Immature natural killer cell (primary cell): ENCODE data around the gene JAK1. TPM values are rescaled to one million over a fixed set of nuclear protein-coding genes. Genes with fewer than 3 reads are reported as not detected.
A peak's percentile ranks its signal among the peaks of the same experiment; 100 is the strongest.
"Not testable (repeated sequence)": the region's sequence is repeated elsewhere in the genome, so short reads cannot be mapped to it uniquely, and the experiment has no call there.

Source experiments
- DNase-seq, 3 donors: peaks; one replicate each; pipeline ENCODE4 v3.0.0; 2022; ENCODE audit warnings: mixed read lengths in 1 of 3
- H3K27ac Mint-ChIP-seq, 6 donors: one replicate each; pipeline ENCODE4 v1.8.0; 2020; ENCODE audit warnings: mixed read lengths in 6 of 6, mild to moderate bottlenecking in 5 of 6, inconsistent platforms in 4 of 6, moderate library complexity in 3 of 6
- H3K27me3 Mint-ChIP-seq, 3 donors: one replicate each; pipeline ENCODE4 v1.8.0; 2020 to 2021; ENCODE audit warnings: low read depth in 3 of 3, mild to moderate bottlenecking in 3 of 3, mixed read lengths in 3 of 3, moderate library complexity in 3 of 3, inconsistent platforms in 1 of 3
- H3K36me3 Mint-ChIP-seq, 3 donors: one replicate each; pipeline ENCODE4 v1.8.0; 2020; ENCODE audit warnings: mixed read lengths in 3 of 3, inconsistent platforms in 2 of 3, mild to moderate bottlenecking in 2 of 3
- H3K4me1 Mint-ChIP-seq, 2 donors: one replicate each; pipeline ENCODE4 v1.8.0; 2020; ENCODE audit warnings: inconsistent platforms in 2 of 2, mild to moderate bottlenecking in 2 of 2, mixed read lengths in 2 of 2, moderate library complexity in 1 of 2
- H3K4me3 Mint-ChIP-seq, 5 donors: one replicate each; pipeline ENCODE4 v1.8.0; 2020; ENCODE audit warnings: mild to moderate bottlenecking in 5 of 5, mixed read lengths in 5 of 5, inconsistent platforms in 3 of 5, moderate library complexity in 3 of 5
- H3K9me3 Mint-ChIP-seq, 6 donors: one replicate each; pipeline ENCODE4 v1.8.0; 2020; ENCODE audit warnings: mild to moderate bottlenecking in 6 of 6, mixed read lengths in 6 of 6, inconsistent platforms in 4 of 6, moderate library complexity in 3 of 6
- polyA plus RNA-seq, 3 donors: library from polyadenylated mRNA; unstranded; fragments of 300-500 nt; fragmentation: Illumina TruSeq; gene quantifications; one replicate each; pipeline ENCODE4 v1.2.3, GENCODE V29; 2021

Gene JAK1
- polyA plus RNA-seq = 100 to 1,000 TPM; 265 to 734 (median 416) TPM

DNA sequence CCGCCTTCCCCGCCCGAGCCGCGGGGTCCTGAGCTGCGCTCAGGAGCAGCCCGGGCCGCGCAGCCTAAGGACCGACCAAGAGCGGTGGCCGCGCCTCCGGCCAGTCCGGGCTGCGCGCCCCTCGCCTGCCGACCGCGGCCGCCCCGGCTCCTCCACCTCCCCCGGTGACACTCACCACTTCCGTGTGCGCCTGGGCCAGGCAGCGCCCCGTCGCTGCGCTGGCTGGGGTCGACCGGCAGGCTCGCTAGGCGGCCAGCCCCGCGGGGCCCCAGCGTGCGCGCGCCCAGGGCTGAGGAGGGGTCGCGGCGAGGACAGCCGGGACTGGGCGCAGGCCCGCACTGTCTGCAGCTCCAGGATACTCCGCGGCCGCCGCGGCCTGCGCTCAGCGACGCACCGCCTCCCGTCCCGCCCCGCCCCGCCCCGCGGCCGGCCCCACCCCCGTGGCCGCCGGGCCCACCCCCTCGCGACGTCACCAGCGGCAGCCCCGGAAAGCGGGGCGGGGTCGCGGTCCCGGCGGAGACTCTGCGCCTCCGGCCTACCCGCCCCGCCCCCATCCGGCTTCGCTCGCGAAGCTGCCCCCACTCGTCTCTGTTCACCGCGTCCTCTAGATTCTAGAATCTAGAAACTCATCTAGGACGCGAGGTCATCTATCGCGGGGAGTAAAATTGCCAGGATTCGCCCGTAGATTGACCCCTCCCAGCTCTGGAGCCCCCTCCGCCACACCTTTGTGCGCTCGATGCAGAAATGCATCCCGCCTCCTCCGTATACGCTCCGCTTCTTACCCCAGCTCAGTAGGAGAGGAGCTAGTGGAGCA lies at the start of gene JAK1:
Gene JAK1 (minus strand): TSS at position 392 of the 814 bp plus-strand sequence. CDS start 80,285 bp downstream, outside the sequence.
- H3K27ac Mint-ChIP-seq = peak within 1 kb of the TSS; percentile 96 to 99 (median 98)
- no peaks in the 10 kb centered on the region for H3K9me3 Mint-ChIP-seq
- peak; percentile 86 to 92 (median 91) for DNase-seq
- peaks cover 8 to 25% (median 22%) of the 10 kb centered on the region in 3 donors for H3K27me3 Mint-ChIP-seq
- peaks cover 0 to 3% (median 0%) of the 10 kb centered on the region in 3 donors for H3K36me3 Mint-ChIP-seq
- peaks cover 18 to 21% of the 10 kb centered on the region in 2 donors for H3K4me1 Mint-ChIP-seq
- H3K4me3 Mint-ChIP-seq = peak within 1 kb of the TSS; percentile 91 to 97 (median 95)

DNA sequence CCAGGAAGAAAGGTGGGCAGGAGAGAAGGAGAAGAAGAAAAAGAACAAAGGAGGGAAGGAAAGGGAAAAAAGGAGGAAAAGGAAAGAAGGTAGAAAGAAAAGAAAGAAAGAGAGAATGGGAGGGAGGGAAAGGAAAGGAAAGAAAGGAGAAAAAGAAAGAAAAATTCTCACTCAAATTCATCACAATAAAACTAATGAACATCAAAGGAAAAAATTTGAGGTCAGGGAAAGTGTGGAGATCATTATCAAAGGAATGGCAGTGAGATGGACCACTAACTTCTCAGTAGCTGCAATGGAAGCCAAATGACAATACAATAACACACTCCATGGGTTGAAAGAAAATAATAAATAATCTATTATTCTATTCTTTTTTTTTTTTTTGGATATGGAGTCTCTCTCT lies 48.0 kb upstream of the JAK1 start:
- H3K4me3 Mint-ChIP-seq = no peak overlapping the region
- H3K9me3 Mint-ChIP-seq = no peaks in the 10 kb centered on the region
- no peak for DNase-seq
- peaks cover 0 to 4% (median 0%) of the 10 kb centered on the region in 3 donors for H3K27me3 Mint-ChIP-seq
- H3K27ac Mint-ChIP-seq = peak overlapping the region in 2 of 6 donors; percentile 39 to 43
- H3K4me1 Mint-ChIP-seq = peaks cover 25 to 36% of the 10 kb centered on the region in 2 donors
- peaks cover 0 to 6% (median 4%) of the 10 kb centered on the region in 3 donors for H3K36me3 Mint-ChIP-seq

DNA sequence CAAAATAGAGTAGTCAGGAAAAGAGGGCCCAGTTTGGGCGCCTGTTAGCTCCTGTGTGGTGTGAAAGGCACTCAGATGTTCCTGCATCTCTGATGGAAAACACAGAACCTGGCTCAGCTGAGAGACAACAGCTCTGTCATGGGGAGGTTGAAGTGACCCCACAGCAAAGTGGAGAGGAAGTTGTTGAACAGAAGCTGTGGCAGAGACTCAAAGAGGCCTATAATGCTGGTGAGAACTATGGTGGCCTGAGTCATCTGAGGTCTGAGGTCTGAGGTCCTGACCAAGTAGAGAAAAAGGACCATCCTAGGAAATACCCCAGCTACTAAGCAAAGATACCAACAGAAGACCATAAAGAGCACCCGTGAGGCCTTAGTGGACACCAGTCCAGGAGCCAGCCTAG lies 45.6 kb upstream of the JAK1 start:
- peaks cover 2 to 4% (median 2%) of the 10 kb centered on the region in 3 donors for H3K27me3 Mint-ChIP-seq
- no peaks in the 10 kb centered on the region for H3K9me3 Mint-ChIP-seq
- DNase-seq = peak; percentile 45 to 54 (median 49)
- peak overlapping the region in 4 of 5 donors; percentile 28 to 44 (median 34) for H3K4me3 Mint-ChIP-seq
- H3K4me1 Mint-ChIP-seq = peaks cover 37 to 53% of the 10 kb centered on the region in 2 donors
- H3K27ac Mint-ChIP-seq = peak overlapping the region; percentile 62 to 87 (median 78)
- H3K36me3 Mint-ChIP-seq = peaks cover 0 to 6% (median 4%) of the 10 kb centered on the region in 3 donors

DNA sequence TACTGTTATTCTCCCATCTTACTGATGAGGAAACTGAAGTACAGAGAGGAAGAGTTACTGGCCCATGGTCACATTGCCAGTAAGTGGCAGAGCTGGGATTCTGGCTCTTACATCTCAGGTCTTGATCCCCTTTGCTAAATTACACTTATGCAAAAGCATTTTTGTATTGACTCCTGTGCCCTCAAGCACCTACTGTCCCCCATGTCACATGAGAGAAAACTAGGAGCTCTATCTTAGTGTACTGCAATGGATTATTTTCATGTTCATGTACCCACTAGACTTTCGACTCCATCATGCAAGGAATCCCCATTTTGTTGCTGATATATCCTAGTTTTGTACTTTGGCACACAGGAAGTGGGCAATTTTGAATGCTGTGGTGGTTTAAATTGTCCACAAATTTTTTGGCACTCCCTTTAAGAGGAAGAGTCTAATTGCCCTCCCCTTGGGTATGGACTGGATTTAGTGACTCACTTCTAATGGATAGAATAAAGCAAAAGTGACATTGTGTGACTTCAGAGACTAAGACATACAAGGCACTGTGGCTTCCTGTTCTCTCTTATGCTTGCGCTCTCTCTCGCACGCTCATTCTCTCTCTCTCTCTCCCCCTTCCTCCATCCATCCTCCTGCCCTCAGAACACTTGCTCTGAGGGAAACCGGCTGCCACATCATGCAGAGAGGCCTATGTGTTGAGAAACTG lies 43.5 kb upstream of the JAK1 start:
- H3K4me3 Mint-ChIP-seq = peak overlapping the region; percentile 40 to 75 (median 65)
- peak overlapping the region; percentile 72 to 92 (median 84) for H3K27ac Mint-ChIP-seq
- H3K9me3 Mint-ChIP-seq = no peaks in the 10 kb centered on the region
- peaks cover 2 to 4% (median 2%) of the 10 kb centered on the region in 3 donors for H3K27me3 Mint-ChIP-seq
- H3K4me1 Mint-ChIP-seq = peaks cover 35 to 47% of the 10 kb centered on the region in 2 donors
- peak; percentile 11 to 29 (median 14) for DNase-seq
- H3K36me3 Mint-ChIP-seq = peaks cover 0 to 6% (median 4%) of the 10 kb centered on the region in 3 donors

DNA sequence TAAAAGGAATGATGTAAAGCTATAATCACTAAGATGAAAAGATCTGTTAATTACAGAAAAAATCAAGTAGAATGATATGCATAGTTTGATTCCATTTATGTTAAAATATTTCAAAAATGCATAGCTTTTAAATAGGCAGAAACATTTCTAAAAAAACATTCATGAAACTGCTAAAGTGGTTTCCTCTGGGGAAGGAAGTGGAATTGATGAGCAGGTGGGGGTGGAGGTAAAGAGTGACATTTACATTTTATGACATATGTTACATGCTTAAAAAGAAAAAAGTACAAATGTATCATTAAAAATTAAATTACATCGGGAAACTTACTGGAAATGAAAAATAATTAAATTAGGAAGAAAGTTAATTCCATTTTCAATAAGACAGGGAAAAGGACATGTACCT lies 42.8 kb upstream of the JAK1 start:
- Mint-ChIP-seq H3K4me1 (peaks cover 35 to 47% of the 10 kb centered on the region in 2 donors), H3K27me3 (peaks cover 2 to 4% (median 2%) of the 10 kb centered on the region in 3 donors), H3K36me3 (peaks cover 0 to 5% (median 2%) of the 10 kb centered on the region in 3 donors), H3K4me3 (peak overlapping the region; percentile 31 to 75 (median 48)), H3K27ac (peak overlapping the region in 5 of 6 donors; percentile 3 to 92 (median 83)), H3K9me3 (no peaks in the 10 kb centered on the region)
- peak in 1 of 3 donors; percentile 11 for DNase-seq

DNA sequence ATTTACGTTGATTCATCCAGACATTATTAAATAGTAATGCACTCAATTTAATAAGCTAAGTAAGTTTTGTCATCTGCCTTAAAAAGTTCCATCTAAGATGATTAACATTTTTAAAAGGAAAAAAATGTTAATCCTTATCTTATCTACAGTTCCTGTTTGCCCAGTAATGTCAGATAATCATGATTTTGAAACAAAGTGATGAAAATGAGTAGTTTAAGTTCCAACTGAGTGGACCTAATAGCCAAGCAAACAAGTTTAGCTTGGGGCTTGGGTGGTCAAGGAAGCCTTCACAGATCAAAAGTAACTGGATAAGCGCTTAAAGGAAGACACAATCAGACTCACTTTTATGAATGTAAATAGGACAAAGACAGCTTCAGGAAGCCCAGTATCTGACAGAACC lies 40.5 kb upstream of the JAK1 start:
- Mint-ChIP-seq H3K4me1 (peaks cover 47 to 58% of the 10 kb centered on the region in 2 donors), H3K27ac (peak overlapping the region in 1 of 6 donors; percentile 30), H3K9me3 (no peaks in the 10 kb centered on the region), H3K4me3 (no peak overlapping the region), H3K27me3 (peaks cover 3 to 16% (median 12%) of the 10 kb centered on the region in 3 donors), H3K36me3 (no peaks in the 10 kb centered on the region)
- DNase-seq = no peak

DNA sequence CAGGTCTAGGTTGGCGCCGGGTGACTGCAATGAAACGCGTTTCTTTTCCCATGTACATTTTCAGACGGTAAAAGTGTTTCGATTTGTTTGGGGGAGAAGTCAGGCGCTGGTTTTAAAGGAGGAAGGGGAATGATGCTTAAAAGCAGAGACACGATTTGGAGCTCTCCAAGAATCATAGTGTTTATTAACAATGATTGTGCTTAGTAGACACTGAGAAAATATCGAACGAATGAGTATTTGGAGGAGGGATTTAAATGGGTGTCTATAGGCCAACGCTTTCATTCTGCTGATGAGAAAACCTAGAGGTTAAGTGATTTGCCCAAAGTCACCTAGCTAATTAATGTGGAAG lies 36.9 kb upstream of the JAK1 start:
- Mint-ChIP-seq H3K36me3 (peaks cover 0 to 2% (median 0%) of the 10 kb centered on the region in 3 donors), H3K9me3 (no peaks in the 10 kb centered on the region), H3K27me3 (peaks cover 10 to 17% (median 17%) of the 10 kb centered on the region in 3 donors), H3K4me3 (peak overlapping the region; percentile 73 to 85 (median 77)), H3K4me1 (peaks cover 28 to 37% of the 10 kb centered on the region in 2 donors), H3K27ac (peak overlapping the region in 5 of 6 donors; percentile 65 to 90 (median 82))
- no peak for DNase-seq

DNA sequence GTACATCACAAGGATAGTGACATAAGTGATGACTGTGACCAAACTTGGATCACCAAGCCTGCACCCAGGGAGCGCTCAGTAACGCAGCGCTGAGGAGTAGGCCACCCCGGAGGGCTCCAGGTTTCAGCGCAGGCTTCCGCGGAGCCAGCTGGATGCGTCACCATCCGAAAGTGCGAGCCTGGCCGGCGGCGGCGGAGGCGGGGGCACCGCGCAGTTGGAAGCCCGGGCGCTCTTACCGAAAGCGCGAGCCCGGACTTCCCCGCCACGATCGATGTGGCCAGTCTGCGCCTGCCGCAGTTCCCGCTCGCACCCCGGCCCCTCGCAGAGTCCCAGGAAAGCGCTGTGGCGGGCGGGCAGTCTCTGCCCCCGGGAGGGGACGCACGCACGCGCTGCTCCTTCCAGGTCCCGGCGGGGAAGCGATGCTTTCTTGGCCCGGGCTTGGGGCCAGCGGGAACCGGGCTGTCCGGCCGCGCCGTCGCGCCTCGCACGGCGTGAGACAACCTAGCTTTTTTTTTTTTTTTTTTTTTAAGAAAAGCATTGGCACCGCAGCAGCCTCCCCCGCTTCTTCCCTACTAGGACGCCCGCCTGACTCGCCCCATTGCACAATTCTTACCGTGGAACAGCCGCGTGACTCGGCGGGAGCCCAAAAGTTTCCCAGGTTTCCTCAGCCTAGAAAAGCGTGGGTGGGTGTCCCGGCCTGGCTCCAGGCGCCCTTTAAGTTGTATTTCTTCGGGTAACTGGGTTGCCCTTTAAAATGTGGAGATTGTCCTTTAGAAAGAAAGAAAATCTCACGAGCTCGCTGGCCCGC lies 36.4 kb upstream of the JAK1 start:
- DNase-seq = peak; percentile 83 to 91 (median 86)
- Mint-ChIP-seq H3K4me3 (peak overlapping the region; percentile 73 to 85 (median 77)), H3K27me3 (peaks cover 10 to 17% (median 17%) of the 10 kb centered on the region in 3 donors), H3K9me3 (no peaks in the 10 kb centered on the region), H3K36me3 (peaks cover 0 to 2% (median 0%) of the 10 kb centered on the region in 3 donors), H3K4me1 (peaks cover 25 to 31% of the 10 kb centered on the region in 2 donors), H3K27ac (peak overlapping the region; percentile 46 to 96 (median 90))

DNA sequence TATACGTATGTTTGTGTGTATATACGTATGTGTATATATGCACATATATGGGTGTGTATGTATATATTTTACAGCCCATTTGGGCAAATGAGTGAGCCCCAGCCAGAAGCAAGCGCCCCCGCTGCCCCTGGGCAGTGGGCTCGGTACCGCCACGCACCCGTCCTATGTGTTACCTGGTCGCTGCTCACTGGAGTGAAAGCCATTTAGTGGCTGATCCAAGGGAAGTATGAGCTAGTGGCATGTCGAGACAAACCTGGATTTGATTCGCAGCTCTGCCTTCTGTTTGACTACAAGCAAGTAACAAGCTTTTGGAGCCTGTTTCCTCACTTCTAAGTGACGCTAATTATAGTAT lies 35.8 kb upstream of the JAK1 start:
- peaks cover 0 to 2% (median 0%) of the 10 kb centered on the region in 3 donors for H3K36me3 Mint-ChIP-seq
- no peaks in the 10 kb centered on the region for H3K9me3 Mint-ChIP-seq
- no peak for DNase-seq
- peak overlapping the region; percentile 73 to 81 (median 77) for H3K4me3 Mint-ChIP-seq
- H3K27ac Mint-ChIP-seq = peak overlapping the region; percentile 46 to 96 (median 90)
- peaks cover 25 to 31% of the 10 kb centered on the region in 2 donors for H3K4me1 Mint-ChIP-seq
- H3K27me3 Mint-ChIP-seq = peaks cover 10 to 17% (median 16%) of the 10 kb centered on the region in 3 donors

DNA sequence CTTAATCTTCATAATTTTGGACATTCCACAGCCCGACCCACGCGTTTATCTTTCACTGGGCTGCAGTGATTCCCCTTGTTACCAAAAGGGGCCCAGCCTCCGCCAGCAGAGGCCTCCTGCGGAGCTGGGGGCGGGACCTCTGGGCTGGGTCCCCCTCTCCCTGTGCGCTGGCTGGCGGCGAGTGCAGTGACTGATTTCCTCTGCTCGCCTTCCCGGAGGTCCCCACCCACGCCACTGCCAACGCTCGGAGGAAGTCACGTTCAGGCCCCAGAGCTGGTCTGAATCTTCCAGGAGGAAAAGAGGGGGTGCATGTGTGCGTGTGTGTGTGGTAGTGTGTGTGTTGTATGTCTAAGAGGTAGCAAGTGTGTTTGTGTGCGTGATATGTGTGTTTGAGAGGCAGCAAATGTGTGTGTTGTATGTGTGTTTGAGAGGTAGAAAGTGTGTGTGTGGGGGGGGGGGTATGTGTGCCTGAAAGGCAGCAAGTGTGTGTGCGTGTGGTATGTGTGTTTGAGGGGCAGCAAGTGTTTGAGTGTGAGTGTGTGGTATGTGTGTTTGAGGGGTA lies 35.0 kb upstream of the JAK1 start:
- H3K27me3 Mint-ChIP-seq = peaks cover 10 to 17% (median 15%) of the 10 kb centered on the region in 3 donors
- DNase-seq = peak; percentile 58 to 73 (median 67)
- peak overlapping the region in 5 of 6 donors; percentile 89 to 96 (median 92) for H3K27ac Mint-ChIP-seq
- H3K4me1 Mint-ChIP-seq = peaks cover 25 to 31% of the 10 kb centered on the region in 2 donors
- peak overlapping the region; percentile 73 to 81 (median 77) for H3K4me3 Mint-ChIP-seq
- no peaks in the 10 kb centered on the region for H3K9me3 Mint-ChIP-seq
- peaks cover 0 to 2% (median 0%) of the 10 kb centered on the region in 3 donors for H3K36me3 Mint-ChIP-seq

DNA sequence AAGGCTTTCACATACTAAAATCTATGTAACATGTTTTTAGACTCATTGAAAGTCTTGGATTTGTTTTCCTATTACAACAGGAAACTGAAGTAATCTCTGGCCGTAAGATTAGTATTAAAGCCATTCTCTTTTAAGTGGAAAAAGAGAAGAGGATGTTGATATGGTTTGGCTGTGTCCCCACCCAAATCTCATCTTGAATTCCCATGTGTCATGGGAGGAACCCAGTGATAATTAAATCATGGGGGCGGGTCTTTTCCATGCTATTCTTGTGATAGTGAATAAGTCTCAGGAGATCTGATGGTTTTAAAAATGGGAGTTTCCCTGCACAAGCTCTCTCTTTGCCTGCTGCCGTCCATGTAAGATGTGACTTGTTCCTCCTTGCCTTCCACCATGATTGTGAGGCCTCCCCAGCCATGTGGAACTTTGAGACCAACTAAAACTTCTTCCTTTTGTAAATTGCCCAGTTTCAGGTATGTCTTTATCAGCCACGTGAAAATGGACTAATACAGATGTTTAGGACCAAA lies 32.1 kb upstream of the JAK1 start:
- H3K9me3 Mint-ChIP-seq = not testable (repeated sequence)

DNA sequence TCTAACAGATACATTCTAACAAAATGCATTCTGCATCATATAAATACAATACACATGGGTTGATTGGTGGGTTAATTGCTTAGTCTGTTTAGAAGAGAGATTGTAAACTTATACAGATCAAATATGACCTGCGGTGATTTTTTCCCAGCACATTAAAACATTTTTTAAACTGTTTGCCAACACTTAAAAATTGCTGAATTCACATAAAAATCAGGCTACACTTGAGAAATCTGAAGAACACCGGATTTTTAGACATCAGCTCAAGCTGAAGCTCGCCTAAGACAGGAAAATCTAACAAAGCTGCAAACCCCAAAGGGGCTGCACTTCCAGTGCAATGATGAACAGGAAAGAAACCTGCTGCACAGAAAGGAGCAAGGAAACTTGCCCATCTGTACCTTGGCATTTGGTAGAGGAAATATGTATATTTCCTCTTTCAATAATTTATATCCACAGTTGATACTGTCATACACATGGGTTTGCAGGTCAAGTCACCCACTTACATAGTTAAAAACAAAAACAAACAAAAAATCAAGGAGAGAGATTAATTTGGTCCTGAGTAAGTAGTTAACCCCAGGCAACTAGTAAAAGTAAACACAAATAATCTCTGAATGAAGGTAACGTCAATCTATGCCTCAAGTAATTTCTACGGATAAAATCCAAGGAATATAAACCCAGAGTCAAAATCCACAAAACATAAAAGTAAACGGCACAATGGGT lies 30.4 kb upstream of the JAK1 start:
- DNase-seq = no peak
- peaks cover 0 to 3% (median 2%) of the 10 kb centered on the region in 3 donors for H3K36me3 Mint-ChIP-seq
- no peaks in the 10 kb centered on the region for H3K9me3 Mint-ChIP-seq
- H3K4me3 Mint-ChIP-seq = no peak overlapping the region
- H3K4me1 Mint-ChIP-seq = peaks cover 9 to 14% of the 10 kb centered on the region in 2 donors
- peaks cover 2 to 7% (median 5%) of the 10 kb centered on the region in 3 donors for H3K27me3 Mint-ChIP-seq
- no peak overlapping the region for H3K27ac Mint-ChIP-seq

More for the DNA sequence above, 32.1 kb upstream of the JAK1 start:
- Mint-ChIP-seq H3K4me1 (peaks cover 23 to 28% of the 10 kb centered on the region in 2 donors), H3K27me3 (peaks cover 10 to 17% (median 15%) of the 10 kb centered on the region in 3 donors)
- H3K4me3 Mint-ChIP-seq, H3K36me3 Mint-ChIP-seq, H3K27ac Mint-ChIP-seq, DNase-seq: not testable (repeated sequence)
